AG10803 (cell line): ENCODE measurements around the gene CSNK1E.

Experiments
- DNase-seq: peaks from one replicate; pipeline ENCODE4 v3.0.0; 2010; ENCODE audit warnings: low read depth
- H3K4me3 ChIP-seq: 2 replicates; pipeline ENCODE4 v1.5.1; 2011; ENCODE audit warnings: mild to moderate bottlenecking, low read length, control low read depth
- TF ChIP-seq, protein P1 (sequence below): conservative IDR thresholded peaks from 2 replicates; pipeline ENCODE4 v1.5.1; 2011; ENCODE audit warnings: mild to moderate bottlenecking, low read length, control low read depth, inconsistent platforms

Gene CSNK1E

DNA sequence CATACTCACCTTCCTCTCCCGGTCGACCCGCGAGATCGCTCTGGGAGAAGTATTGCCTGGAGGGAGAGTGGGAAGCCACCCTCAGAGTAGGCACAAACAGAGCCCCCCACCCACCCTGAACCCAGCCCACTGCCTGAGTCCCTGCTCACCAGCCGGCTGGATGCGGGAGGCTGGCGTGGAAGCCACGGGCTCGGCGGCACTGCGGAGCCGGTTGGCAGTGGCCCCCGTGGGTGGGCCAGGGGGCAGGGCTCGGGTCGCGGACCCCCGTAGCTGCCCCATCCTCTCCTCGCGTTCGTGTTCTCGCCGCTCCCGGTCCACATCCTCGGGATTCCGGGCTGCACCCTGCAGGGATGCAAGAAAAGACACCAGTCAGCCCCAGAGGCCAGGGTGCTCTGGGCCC lies 23.0 kb downstream of the CSNK1E start:
- no peak overlapping the region for H3K4me3 ChIP-seq
- TF ChIP-seq, protein P1, sequence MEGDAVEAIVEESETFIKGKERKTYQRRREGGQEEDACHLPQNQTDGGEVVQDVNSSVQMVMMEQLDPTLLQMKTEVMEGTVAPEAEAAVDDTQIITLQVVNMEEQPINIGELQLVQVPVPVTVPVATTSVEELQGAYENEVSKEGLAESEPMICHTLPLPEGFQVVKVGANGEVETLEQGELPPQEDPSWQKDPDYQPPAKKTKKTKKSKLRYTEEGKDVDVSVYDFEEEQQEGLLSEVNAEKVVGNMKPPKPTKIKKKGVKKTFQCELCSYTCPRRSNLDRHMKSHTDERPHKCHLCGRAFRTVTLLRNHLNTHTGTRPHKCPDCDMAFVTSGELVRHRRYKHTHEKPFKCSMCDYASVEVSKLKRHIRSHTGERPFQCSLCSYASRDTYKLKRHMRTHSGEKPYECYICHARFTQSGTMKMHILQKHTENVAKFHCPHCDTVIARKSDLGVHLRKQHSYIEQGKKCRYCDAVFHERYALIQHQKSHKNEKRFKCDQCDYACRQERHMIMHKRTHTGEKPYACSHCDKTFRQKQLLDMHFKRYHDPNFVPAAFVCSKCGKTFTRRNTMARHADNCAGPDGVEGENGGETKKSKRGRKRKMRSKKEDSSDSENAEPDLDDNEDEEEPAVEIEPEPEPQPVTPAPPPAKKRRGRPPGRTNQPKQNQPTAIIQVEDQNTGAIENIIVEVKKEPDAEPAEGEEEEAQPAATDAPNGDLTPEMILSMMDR: no peak
- no peak for DNase-seq

DNA sequence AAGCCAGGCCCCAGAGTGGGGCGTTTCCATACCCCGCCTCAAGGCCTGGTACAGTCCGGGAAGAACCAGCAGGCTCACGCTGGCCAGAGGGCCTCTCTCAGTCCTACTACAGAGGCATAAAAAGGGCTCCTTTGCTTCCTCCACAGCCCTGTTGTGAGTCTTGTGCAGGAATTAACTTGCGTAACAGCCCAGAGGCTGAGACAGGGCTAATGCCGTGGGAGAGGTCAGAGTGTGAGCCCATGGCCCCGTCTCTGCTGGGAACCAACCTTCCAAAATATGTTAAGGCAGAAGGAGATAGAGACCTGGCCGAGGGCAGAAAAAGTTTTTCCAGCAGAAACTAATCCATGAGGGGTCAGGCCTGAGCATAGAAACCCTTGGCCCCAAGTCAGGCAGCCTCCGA lies 24.5 kb downstream of the CSNK1E start:
- TF ChIP-seq, protein P1: no peak
- no peak overlapping the region for H3K4me3 ChIP-seq
- no peak for DNase-seq

DNA sequence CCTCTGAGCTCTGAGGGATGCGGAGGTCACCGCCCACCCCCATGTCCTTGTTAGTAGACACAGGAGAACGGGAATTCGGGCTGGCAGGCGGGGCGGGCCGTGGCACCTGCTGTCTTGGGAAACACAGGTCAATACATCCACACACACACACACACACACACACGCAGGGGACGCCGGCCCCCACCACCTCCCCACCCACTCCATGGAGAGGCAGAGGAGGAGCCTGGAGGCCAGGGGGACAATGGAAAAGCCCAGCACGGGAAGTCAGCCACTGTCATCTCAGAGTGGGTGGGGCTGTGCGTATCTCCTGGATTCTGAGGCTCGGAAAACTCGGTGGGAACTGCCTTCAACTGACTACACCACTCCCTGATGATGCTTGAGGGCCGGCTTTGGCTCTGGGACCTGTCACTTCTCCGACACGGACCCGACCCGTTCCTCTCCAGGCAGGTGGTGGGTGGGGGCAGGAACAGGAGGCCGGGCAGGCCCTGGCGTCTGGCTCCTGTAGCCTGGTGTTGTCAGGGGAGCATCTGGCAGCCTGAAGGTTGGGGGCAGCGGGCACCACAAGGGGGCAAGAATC lies 25.9 kb downstream of the CSNK1E start:
- H3K4me3 ChIP-seq: no peak overlapping the region
- no peak for DNase-seq
- TF ChIP-seq, protein P1: no peak

DNA sequence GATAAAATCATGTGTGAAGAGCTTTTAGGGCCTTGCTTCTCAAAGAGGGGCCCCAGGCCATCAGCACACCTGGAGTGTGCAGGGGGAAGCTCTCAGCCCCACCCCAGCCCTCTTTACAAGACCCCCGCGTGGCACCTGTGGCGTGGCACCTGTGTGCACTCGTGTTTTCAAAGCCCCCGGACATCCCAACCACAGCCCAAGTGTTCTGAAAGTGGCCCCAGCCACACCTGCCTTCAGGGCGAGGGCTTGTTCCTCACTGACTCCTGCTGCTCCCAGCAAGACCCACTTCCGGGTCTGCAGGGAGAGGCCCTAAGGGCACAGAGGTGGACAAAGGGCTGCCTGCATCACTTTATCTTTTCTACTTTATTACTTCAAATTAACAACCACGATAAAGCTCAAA lies 26.9 kb downstream of the CSNK1E start:
- no peak overlapping the region for H3K4me3 ChIP-seq
- TF ChIP-seq, protein P1: no peak
- no peak for DNase-seq

DNA sequence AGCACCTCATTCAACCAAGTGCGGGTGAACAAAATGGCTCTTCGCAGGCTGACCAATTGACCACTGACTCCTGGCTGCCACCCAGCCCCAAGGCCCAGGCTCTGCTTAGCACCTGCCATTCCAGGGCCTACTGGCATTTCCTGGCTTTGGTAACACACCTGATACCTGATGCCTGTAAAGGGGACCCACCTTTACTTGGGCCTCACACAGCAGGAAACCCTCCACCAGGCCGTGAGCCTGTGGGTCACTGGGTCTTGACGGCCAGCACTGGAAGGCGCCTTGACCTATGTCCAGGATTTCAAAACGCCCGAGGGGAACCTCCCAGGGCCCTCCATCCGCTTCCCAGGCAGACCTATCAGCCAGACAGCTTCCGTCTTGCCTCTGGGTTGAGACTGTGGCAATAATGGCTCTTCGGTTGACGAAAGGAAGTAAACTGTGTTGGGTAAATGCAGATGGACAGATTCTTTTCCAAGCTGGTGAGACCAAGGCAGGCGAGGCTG lies 27.6 kb downstream of the CSNK1E start:
- TF ChIP-seq, protein P1: no peak
- no peak overlapping the region for H3K4me3 ChIP-seq
- no peak for DNase-seq

DNA sequence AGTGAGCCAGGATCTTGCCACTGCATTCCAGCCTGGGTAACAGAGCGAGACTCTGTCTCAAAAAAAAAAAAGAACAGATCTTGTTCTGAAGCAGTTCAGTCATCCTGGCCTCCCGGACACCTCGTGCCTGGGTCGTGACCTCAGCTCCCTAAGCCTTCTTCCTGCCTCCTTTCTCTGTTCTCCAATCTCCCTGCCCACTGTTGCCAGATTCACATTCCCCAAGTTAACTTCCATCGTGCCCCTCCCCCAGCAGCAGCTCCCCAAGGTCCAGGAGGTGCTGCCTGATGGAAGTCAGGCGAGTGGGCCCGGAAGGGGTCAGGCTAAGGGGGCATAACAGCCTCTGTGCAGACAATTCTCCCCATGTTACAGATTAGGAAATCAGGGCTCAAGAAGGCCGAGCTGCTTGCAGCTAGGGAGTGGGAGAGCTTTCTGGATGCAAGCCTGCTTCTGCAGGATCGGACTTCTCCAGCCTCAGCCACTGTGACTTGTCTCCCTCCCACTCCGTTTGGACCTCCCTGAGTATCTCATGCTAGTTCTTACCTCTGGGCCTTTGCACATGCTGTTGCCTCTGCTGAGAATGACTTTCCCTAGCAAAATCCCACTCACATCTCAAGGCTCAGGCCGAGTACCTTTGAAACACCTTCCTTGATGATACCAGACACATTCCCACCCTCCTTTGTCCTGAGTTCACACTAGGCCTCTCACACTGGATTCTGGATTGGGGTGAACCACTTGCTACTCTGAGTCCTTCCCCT lies 30.1 kb downstream of the CSNK1E start:
- TF ChIP-seq, protein P1: no peak
- no peak for DNase-seq
- H3K4me3 ChIP-seq: no peak overlapping the region

DNA sequence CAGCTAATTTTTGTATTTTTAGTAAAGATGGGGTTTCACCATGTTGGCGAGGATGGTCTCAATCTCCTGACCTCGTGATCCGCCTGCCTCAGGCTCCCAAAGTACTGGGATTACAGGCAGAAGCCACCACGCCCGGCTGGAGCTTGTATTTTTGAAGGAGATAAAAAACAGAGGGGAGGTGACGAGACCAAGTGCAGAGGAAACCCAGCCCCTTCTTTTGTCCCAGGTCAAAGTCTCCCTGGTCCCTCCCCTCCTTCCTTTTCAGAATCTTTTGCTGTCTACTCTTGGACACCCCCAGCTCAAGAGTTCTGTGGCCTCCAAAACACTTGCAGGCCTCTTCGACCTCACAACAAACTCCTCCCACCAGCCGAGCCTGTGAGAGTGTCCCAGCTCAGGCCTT lies 32.2 kb downstream of the CSNK1E start:
- DNase-seq: no peak
- TF ChIP-seq, protein P1: no peak

More for the DNA sequence above, 32.2 kb downstream of the CSNK1E start:
- H3K4me3 ChIP-seq: no peak overlapping the region
